Stimulated activated CD4-positive, alpha-beta T cell treated with anti-CD3 and anti-CD28 coated beads, TNF-alpha, amount 100 ng/mL, for 4 hours (primary cell): ENCODE measurements around the gene TMEM151A.
A peak's percentile ranks its signal among the peaks of the same experiment; 100 is the strongest.

Experiments used
- DNase-seq, 3 experiments: peaks; one replicate each; pipeline ENCODE4 v3.0.0-alpha.2; 2020; ENCODE audit warnings: low read depth in 3 of 3

The TMEM151A gene

DNA sequence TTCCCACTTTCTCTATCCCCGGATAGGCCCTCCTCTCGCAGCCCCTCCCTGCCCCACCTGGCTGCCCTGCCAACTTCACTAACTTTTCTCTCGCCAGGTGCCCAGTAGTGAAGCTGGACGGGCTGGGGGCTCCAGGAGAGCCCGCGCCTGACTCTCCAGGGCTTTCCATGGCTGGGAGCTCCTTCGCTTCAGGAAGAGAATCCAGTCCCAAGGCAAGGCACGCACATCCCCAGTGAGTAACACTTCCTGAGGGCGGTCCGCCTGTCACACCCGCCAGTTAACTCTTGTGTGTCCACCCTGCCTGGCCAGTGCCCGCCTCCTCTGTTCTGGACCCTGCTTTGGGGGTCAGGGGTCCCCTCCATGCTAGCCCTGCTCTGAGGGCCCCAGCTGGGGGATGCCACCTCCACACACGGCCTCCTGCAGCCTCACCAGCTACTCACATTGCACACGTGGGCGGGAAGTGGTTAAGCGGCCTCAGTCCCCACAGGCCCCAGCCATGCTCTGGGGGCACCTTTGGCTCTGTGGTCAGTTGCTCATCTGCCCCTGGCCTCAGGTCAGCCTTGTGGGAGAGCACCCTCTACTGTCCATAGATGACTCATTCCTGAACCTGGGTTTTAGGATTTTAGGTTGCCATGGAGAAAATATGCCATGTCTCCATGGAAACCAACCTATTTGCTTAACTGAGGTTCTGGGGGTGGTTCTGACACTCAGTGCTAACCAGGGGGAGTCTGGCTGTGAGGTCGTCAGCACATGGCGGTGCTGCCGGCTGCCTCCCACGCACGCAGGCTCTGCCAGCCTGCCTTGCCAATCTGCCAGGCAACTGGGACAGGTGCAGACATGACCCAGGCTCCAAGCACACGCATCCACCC lies 44.8 kb downstream of the TMEM151A start, which contains the start of gene RIN1:
RIN1 (minus strand) TSS at position 201 of the 869 bp plus-strand sequence; CDS start at position 169, 32 bp downstream.
- no peak for DNase-seq

DNA sequence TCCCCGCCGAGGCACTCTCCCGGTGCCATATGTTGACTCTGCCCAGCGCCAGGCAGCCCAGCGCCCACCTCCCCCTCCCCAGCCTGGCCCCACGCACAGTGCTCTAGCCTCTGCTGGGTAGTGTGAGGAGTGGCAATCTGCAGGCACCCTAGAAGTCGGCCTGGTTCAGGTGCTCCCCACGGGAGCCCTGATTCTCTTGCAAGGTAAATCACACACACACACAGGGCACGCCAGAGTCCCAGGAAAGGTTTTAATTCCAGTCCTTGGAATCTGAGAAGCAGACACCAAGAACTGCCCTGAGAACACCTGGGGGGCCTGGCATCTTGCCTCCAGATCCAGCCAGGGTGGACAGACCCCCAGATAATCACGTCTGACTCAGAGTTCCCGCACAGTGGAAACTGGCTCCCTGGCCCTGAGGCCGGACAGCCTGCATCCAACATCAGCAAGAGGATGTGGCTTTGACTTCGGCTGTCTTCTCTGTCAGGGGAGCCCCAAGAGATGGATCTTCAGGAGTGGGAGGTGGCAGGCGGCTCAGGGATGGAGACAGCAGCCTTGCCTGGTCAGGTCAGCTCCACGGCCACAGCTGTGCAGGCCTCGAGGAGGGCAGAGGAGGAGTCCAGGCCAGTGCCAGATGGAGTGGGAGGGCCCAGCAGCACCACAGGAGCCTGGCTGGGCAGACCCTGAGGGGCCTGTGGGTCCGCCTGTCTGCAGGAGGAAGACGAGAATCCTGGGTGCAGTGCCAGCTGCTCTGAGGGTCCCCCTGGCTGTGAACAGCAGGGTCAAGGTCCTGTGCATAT lies 45.6 kb downstream of the TMEM151A start:
- DNase-seq: no peak

DNA sequence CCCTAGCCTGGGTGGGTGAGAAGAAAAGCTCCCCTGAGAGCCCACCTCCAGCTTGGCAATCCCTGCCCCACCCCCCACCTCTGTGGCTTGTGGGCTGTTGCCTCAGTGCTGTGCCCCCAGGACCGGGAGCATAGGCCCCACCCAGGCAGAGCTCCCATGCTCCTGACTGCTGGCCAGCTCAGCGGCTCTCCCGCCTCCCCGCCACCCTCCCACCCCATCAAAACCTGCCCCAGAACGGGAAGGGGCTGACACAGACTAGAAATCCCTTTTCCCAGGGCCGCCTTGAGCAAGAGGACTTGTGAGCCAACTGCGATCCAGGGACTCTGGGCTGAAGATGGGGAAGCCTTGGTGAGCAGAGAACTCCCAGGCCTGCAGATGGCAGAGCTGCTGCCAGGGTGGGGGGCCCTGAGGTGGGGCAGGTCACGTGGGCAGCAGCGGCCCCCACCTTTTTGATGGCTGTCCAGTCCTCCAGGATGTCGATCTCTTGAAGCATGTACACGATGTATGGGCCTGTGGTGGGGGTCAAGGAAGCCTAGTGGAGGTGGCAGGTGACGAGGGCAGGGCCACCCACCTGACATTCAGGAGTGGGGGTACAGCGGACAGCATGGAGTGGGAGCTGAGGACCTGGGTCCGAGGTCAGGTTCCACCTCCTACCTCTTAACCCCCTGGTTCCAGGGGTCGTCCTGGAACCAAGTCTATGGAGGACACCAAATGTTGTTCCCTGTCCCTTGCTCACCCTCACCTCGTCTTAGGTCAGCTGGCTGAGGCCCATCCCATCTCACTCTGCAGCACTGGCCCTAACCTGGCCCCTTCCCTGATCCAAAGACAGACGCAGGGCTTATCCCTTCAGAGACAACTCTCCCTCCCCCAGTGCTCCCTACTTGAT lies 46.8 kb downstream of the TMEM151A start:
- no peak for DNase-seq

DNA sequence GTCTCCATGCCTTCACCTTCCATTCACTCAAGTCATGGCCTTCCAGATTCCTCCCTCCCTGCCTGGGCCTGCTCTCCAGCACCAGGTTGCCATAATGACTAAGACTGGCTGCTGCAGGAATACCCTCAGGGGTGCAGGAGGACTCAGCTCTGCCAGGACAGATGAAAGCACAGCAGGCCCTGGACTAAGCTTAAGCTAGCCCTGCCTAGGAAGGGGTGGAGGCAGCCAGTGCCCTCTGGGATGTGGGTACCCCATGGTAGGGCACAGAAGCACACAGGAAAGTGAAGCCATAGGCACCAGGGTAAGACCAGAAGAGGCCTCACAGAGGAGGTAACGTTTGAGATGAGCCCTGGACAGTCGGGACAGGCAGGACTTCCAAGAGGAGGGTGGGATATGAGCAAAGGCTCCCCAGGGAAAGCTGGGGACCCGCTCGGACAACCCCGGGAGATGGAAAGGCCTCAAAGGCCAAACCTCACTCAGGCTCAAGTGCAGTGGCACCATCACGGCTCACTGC lies 47.5 kb downstream of the TMEM151A start:
- no peak for DNase-seq

DNA sequence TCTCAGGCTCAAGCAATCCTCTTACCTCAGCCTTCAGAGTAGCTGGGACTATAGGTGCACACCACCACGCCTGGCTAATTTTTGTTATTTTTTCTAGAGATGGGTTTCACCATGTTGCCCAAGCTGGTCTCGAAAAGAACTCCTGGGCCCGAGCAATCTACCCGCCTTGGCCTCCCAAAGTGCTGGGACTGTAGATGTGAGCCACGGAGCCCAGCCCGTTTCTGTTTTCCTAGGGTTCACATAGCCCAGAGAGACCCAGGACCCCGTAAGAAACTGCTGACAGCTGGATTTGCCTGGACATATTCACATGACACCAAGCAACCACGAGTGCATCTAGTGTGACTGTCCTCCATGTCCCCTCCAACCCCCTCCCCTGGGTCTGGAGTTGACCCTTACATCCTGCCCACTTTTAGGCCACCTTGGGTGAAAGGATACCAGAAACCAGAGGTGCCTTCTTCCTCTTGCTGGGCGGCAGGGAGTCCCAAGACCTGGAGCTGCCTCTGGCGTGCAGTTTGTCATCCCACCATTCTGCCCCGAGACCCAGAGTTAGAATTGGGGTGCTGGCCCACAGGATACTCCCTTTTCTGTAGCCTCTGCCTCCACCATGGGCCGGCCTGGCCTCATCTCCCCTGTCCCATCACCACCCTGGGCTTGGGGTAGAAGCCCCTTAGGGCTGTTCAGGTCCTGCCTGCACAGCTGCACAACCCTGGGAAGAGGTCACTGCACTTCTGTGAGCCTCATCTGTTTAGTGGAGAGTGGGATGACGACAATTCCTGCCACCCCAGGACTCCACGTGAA lies 48.2 kb downstream of the TMEM151A start:
- DNase-seq: no peak

DNA sequence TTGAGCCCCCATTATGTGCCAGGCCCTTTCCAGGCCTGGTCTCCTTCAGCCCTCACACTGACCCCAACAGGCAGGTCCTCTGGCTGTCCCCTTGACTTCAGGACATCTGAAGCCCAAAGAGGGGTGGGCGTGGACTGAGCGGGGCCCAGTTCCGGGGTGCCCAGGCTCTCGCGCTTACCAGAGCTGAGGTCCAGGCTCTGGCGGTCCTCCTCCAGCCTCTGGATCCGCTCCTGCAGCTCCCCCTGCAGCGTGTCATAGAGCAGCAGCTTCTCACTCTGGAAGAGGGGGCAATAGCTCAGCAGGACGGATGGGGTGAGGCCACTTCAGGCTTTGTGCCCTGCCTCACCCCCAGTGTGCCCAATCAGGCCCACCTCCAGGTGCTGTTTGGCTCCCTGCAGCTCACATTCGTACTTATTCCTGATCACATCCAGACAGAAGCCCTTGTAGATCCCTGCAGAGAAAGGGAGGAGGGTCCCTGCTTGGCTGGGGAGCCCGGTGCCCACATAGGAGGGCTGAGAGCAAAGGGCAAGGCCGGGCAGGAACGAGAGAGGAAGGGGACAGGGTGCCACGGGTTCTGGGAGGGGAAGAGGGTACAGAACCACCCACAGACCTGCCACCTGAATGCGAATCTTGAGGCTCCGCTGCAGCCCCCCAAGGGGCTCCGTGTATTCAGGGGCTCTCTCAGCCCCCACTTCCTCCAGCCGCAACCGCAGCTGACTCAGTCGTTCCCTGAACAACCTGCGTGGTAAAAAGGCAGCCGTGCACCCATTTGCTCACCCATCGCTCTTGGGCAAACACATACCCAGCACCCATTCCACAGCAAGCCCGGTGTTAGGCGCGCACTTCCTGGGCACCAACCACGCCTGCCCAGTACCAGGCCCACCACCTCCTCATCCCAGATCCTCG lies 49.2 kb downstream of the TMEM151A start:
- DNase-seq: no peak

DNA sequence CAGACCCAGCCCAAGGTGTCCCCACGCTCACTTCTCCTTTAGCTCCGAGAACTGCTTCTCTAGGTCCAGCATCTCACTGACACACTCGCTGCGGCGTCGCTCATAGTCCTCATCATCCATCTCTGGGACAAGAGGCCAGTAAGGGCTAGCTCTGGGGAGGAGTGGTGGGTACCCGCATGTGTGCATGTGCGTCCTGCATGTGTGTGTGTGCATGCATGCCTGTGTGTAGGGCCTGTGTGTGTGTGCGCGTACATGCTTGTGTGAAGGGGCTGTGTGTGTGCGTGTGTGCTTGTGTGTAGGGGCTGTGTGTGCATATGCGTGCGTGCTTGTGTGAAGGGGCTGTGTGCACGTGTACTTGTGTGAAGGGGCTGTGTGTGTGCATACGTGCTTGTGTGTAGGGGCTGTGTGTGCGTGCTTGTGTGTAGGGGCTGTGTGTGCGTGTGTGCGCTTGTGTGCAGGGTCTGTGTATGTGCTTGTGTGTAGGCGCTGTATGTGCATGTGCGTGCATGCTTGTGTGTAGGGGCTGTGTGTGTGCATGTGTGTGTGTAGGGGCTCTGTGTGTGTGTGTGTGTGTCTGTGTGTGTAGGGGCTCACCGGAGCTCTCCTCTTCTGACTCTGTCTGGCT lies 49.9 kb downstream of the TMEM151A start:
- DNase-seq: no peak

DNA sequence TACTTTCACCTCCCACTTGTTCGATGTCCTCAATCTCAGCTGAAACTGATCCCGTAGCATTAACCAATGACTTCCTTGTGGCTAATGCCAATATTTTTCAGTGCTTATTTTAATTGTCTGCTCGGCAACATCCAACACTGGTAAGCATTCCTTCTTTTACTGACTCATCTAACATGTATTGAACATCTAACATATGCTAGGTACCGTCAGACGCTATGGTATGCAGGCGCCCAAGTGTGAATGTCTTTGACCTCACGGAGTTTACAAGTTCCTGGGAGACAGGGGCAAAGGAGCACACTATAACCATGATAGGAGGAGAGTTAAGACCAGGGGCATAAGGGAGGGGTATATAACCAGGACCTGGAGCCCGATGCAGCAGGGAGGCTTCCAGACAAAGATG lies 51.5 kb downstream of the TMEM151A start:
- no peak for DNase-seq

DNA sequence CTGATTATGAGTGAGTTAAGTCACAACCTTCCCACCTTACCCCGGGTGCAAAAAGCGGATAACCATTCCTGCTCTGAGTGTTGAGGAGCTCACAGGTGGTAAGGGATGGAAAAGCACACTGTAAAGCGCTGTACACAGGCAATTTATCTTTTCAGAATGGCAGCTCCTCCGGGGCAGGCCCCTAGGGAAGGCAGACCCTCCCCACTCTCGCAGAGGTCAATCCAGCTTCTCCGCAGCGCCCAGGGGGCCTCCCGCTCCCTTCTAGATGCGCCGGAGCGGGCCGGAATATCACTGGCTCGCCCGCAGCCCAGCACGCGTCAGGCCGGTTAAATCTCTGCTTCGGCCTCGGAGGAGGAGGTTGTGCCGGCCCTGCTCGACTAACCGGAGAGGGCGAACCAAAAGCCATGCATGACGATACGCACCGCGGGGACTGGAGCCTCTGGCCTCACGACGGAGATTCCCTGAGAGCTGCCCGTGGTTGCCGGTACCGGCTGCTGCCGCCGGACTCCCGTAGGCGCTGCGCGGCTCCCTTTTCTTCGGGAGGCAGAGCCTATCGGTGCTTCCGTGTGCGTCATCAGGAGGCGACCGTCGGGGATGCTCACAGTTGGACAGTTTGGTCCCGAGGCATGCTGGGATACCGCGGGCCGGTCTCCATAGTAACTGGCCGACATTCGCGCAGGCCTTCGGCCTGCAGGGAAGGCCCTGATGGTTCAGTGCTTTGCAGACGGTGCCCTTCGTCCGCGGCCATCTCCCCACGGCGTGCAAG lies 53.0 kb downstream of the TMEM151A start, which contains the start of gene BRMS1:
BRMS1 (minus strand) TSS at position 555 of the 766 bp plus-strand sequence. CDS start 2,870 bp downstream, outside the sequence.
- DNase-seq: peak; percentile 83 to 92 (median 87)

DNA sequence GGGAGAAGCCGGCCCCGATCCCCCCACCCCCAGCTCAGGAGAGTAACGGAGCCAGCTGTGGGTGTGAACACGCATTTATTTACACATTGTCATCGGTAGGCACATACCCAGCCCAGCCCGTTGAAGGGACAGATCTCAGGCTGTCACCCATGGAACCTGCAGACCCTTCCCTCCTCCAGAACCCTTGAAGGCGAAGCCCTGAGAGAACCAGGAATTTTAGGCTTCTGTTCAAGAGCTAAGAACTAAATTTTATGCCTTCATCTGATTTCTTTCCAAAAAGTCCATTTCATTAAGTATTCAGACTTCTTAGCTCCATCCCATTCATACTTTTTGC lies 53.6 kb downstream of the TMEM151A start:
- no peak for DNase-seq
